Keratinocyte (primary cell): Measurements from ENCODE around the gene HLF. TPM values are rescaled to one million over a fixed set of nuclear protein-coding genes. Genes with fewer than 3 reads are reported as not detected.
A peak's percentile ranks its signal among the peaks of the same experiment; 100 is the strongest.

Experiments used
- DNase-seq: peaks from one replicate; pipeline ENCODE4 v3.0.0-alpha.2; 2011; ENCODE audit warnings: low read depth, missing footprints, low spot score
- FAIRE-seq: peaks from 2 replicates; lab custom pipeline; 2011; peaks lifted over from hg19 to GRCh38; lab: Jason Lieb, UNC
- H2AFZ ChIP-seq: 2 replicates; pipeline ENCODE4 v1.6.0; 2012; ENCODE audit warnings: low read length, control low read depth, inconsistent platforms; ENCODE audit not compliant: control insufficient read depth
- H3K27ac ChIP-seq: 2 replicates; pipeline ENCODE4 v1.5.1; 2011; ENCODE audit warnings: low read length; ENCODE audit not compliant: control insufficient read depth, insufficient read depth
- H3K27me3 ChIP-seq: 3 replicates; pipeline ENCODE4 v1.6.0; 2011; ENCODE audit warnings: low read length; ENCODE audit not compliant: control insufficient read depth, insufficient read depth; ENCODE audit errors: extremely low read depth
- H3K36me3 ChIP-seq, 2 experiments: 2 replicates in 1 of 2; 3 replicates in 1 of 2; pipeline ENCODE4 v1.5.1; 2011; ENCODE audit warnings: low read length in 2 of 2, mild to moderate bottlenecking in 1 of 2; ENCODE audit not compliant: control insufficient read depth in 2 of 2, insufficient read depth in 2 of 2; ENCODE audit errors: extremely low read depth in 1 of 2
- H3K4me1 ChIP-seq: 3 replicates; pipeline ENCODE4 v1.5.1; 2011; ENCODE audit warnings: low read length; ENCODE audit not compliant: control insufficient read depth, insufficient read depth; ENCODE audit errors: extremely low read depth
- H3K4me2 ChIP-seq: 3 replicates; pipeline ENCODE4 v1.6.0; 2011; ENCODE audit warnings: low read depth, low read length; ENCODE audit not compliant: control insufficient read depth, insufficient read depth; ENCODE audit errors: extremely low read depth
- H3K4me3 ChIP-seq, 3 experiments: fragments of 200-600 bp in 1 of 3; sonication (generic) in 1 of 3; 2 replicates in 2 of 3; 3 replicates in 1 of 3; pipeline ENCODE4 v1.5.1; 2011 to 2016; ENCODE audit warnings: low read length in 3 of 3, mild to moderate bottlenecking in 3 of 3, control low read depth in 2 of 3, inconsistent platforms in 1 of 3, low read depth in 1 of 3, mixed read lengths in 1 of 3, mixed run types in 1 of 3, moderate library complexity in 1 of 3; ENCODE audit not compliant: control insufficient read depth in 2 of 3, insufficient read depth in 2 of 3; ENCODE audit errors: extremely low read depth in 1 of 3
- H3K79me2 ChIP-seq: 2 replicates; pipeline ENCODE4 v1.6.0; 2012; ENCODE audit warnings: low read length; ENCODE audit not compliant: control insufficient read depth, insufficient read depth
- H3K9ac ChIP-seq: 3 replicates; pipeline ENCODE4 v1.6.0; 2011; ENCODE audit warnings: low read length; ENCODE audit not compliant: control insufficient read depth, insufficient read depth; ENCODE audit errors: extremely low read depth
- H3K9me1 ChIP-seq: 3 replicates; pipeline ENCODE4 v1.6.0; 2011; ENCODE audit warnings: low read length; ENCODE audit not compliant: control insufficient read depth, insufficient read depth; ENCODE audit errors: extremely low read depth
- H3K9me3 ChIP-seq: 2 replicates; pipeline ENCODE4 v1.5.1; 2012; ENCODE audit warnings: low read depth, low read length; ENCODE audit not compliant: control insufficient read depth
- H4K20me1 ChIP-seq: 3 replicates; pipeline ENCODE4 v1.6.0; 2011; ENCODE audit warnings: low read length; ENCODE audit not compliant: control insufficient read depth, insufficient read depth; ENCODE audit errors: extremely low read depth
- CTCF ChIP-seq, 3 experiments: IDR thresholded peaks in 1 of 3; conservative IDR thresholded peaks in 1 of 3; optimal IDR thresholded peaks in 1 of 3; 2 replicates in 2 of 3; 3 replicates in 1 of 3; pipeline versions ENCODE3 to v1.5.1; 2011; ENCODE audit warnings: low read length in 3 of 3, mild to moderate bottlenecking in 3 of 3, moderate library complexity in 2 of 3, control low read depth in 1 of 3, inconsistent platforms in 1 of 3; ENCODE audit not compliant: insufficient read depth in 2 of 3; ENCODE audit errors: extremely low read depth in 1 of 3
- EZH2 ChIP-seq: IDR thresholded peaks from one replicate; pipeline ENCODE4 v1.6.1; 2012; ENCODE audit warnings: inconsistent platforms, mild to moderate bottlenecking, low read length, moderate library complexity
- dilution Hi-C: fragments of 300-500 bp; cut with MboI; formaldehyde crosslinking; loops from one replicate; pipeline ENCODE4 v1.7.0; 2020; ENCODE audit warnings: low sequenced_read_pairs; ENCODE audit not compliant: extremely low pct_ligation_motif_present
- polyA minus RNA-seq, 3 experiments: library from RNA; depleted of rRNA, polyadenylated mRNA; stranded (reverse); fragments of >200 nt; gene quantifications; 1 replicate in 1 of 3; 2 replicates in 1 of 3; 3 replicates in 1 of 3; pipeline ENCODE4 v1.2.3, GENCODE V29; 2011
- polyA plus RNA-seq, 5 experiments: library from polyadenylated mRNA; depleted of rRNA in 3 of 5; stranded (reverse) in 3 of 5; stranded (forward) in 1 of 5; unstranded in 1 of 5; fragments of >200 nt; gene quantifications; 1 replicate in 1 of 5; 2 replicates in 3 of 5; 3 replicates in 1 of 5; pipeline versions ENCODE4 v1.2.1 to v1.2.3, GENCODE V29; 2011 to 2012; ENCODE audit warnings: missing spikeins in 2 of 5, low read depth in 1 of 5, low replicate concordance in 1 of 5

The HLF gene
- 0.09 to 0.85 TPM (median 0.21 TPM) in 3 replicates for polyA plus RNA-seq
- 0.39 TPM for polyA plus RNA-seq (2011; ENCODE audit: low read depth)
- polyA plus RNA-seq (2011; cell fraction: cytosol; rRNA removed) = 0.06 and 0.13 TPM in 2 replicates
- 0.53 and 1.4 TPM in 2 replicates for polyA plus RNA-seq (2011; cell fraction: nucleus; rRNA removed)
- polyA plus RNA-seq (2012; ENCODE audit: low replicate concordance) = 0.15 and 0.78 TPM in 2 replicates
- 0.19 to 2.2 TPM in 2 of 3 replicates, not detected in the other for polyA minus RNA-seq
- polyA minus RNA-seq (2011; cell fraction: cytosol; rRNA and poly(A)+ RNA removed) = not detected
- polyA minus RNA-seq (2011; cell fraction: nucleus; rRNA and poly(A)+ RNA removed) = 0.32 and 0.78 TPM in 2 replicates

GRCh38 chr17:55264645-55265298, at the start of gene HLF:
Gene HLF (plus strand): TSS chr17:55264960. CDS start chr17:55265485, 525 bp downstream.
- Histone ChIP-seq H3K9me1 (no peaks in the 10 kb centered on the region), H2AFZ (no peak within 1 kb of the TSS), H3K36me3 (no peaks in the 10 kb centered on the region), H3K4me1 (peaks cover 4% of the 10 kb centered on the region), H3K4me2 (peak within 1 kb of the TSS; percentile 63), H3K9me3 (no peaks in the 10 kb centered on the region), H3K9ac (no peak within 1 kb of the TSS), H3K79me2 (no peaks in the 10 kb centered on the region), H4K20me1 (no peaks in the 10 kb centered on the region), H3K27ac (no peak within 1 kb of the TSS), H3K27me3 (peaks cover 47% of the 10 kb centered on the region), H3K4me3 (peak within 1 kb of the TSS; percentile 17 to 52 (median 40))
- FAIRE-seq = no peak
- DNase-seq = no peak
- dilution Hi-C loops = no loop called here
- TF ChIP-seq EZH2 (no peak), CTCF (optimal IDR thresholded peaks at IDR 0.05 in 1 of 3, IDR thresholded peaks at IDR 0.05 in 1 of 3, conservative IDR thresholded peaks at IDR 0.05 in 1 of 3; ENCODE audit: extremely low read depth in 1 of 3, insufficient read depth in 2 of 3, low read length in 3 of 3) (no peak)

DNA sequence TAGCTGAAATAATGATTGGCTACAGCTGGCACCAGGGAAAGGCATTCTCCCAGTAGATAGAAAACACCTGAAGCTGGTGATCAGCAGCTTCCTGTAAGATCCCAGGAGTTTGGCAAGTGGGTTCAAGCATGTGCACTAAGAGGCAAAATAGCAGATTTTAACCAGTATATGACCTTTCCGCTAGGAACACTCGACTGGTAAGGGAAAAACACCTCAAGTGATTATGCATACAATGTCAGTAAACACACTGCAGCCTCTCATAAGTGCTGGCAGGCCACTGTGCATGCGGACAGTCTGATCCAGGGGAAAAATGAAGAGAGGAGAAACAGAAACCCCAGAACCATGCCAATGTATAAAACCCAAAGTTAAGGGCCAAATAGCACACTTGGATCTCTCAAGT, 49.0 kb upstream of the HLF start:
- no peak overlapping the region for H3K27ac ChIP-seq
- no peaks in the 10 kb centered on the region for H3K4me1 ChIP-seq
- no peaks in the 10 kb centered on the region for H3K27me3 ChIP-seq
- H3K9me1 ChIP-seq = no peaks in the 10 kb centered on the region
- H3K4me2 ChIP-seq = no peak overlapping the region
- H3K4me3 ChIP-seq = no peak overlapping the region
- FAIRE-seq (no peak), DNase-seq (no peak)
- H3K36me3 ChIP-seq = no peaks in the 10 kb centered on the region
- H3K9ac ChIP-seq = no peak overlapping the region
- no peaks in the 10 kb centered on the region for H3K79me2 ChIP-seq
- H4K20me1 ChIP-seq = no peaks in the 10 kb centered on the region
- H2AFZ ChIP-seq = no peak overlapping the region
- TF ChIP-seq EZH2 (no peak), CTCF (optimal IDR thresholded peaks at IDR 0.05 in 1 of 3, IDR thresholded peaks at IDR 0.05 in 1 of 3, conservative IDR thresholded peaks at IDR 0.05 in 1 of 3; ENCODE audit: extremely low read depth in 1 of 3, insufficient read depth in 2 of 3, low read length in 3 of 3) (no peak)
- H3K9me3 ChIP-seq = no peaks in the 10 kb centered on the region
- dilution Hi-C loops = no loop called here
